ENCODE measurements around the gene AP2A2.

The AP2A2 gene

GRCh38 chr11:1017269-1018005 lies 91.8 kb downstream of the AP2A2 start:
- no peak for DNase-seq

GRCh38 chr11:1018091-1018490 lies 92.4 kb downstream of the AP2A2 start:
- no peak for DNase-seq

DNA sequence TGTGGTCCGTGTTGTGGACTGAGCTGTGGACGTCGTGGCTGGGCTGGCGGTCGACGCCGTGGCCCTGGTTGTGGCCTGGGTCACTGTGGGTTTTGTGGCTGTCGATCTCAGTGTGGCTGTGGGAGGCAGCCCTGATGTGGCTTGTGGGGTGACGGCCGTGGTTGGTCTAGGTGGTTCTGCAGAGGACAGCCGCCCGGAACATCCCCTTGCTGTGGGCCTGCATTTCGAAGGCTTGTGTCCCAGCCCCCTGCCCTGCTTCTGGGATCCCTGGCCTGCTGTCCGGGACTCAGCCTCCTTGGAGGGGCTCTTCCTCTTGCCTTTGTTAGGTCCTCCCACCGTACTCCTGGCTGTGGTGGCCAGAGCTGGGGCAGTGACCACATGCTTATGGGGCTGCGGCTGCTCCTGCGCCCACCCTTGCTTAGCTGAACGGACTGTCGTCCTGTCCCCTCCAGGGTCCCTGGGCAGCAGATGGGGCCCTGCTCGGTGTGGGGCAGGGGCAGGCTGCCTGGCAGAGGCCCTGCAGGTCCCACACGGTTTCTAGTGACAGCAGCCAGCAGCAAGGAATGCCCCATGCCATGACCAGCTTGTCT lies 93.7 kb downstream of the AP2A2 start:
- DNase-seq = no peak

- no peak for DNase-seq
Measured at GRCh38 chr11:1020211-1020905, 94.7 kb downstream of the AP2A2 start.

GRCh38 chr11:1022411-1022810 lies 96.7 kb downstream of the AP2A2 start:
- DNase-seq = no peak

GRCh38 chr11:1022908-1023810 lies 97.5 kb downstream of the AP2A2 start:
- DNase-seq = no peak

DNA sequence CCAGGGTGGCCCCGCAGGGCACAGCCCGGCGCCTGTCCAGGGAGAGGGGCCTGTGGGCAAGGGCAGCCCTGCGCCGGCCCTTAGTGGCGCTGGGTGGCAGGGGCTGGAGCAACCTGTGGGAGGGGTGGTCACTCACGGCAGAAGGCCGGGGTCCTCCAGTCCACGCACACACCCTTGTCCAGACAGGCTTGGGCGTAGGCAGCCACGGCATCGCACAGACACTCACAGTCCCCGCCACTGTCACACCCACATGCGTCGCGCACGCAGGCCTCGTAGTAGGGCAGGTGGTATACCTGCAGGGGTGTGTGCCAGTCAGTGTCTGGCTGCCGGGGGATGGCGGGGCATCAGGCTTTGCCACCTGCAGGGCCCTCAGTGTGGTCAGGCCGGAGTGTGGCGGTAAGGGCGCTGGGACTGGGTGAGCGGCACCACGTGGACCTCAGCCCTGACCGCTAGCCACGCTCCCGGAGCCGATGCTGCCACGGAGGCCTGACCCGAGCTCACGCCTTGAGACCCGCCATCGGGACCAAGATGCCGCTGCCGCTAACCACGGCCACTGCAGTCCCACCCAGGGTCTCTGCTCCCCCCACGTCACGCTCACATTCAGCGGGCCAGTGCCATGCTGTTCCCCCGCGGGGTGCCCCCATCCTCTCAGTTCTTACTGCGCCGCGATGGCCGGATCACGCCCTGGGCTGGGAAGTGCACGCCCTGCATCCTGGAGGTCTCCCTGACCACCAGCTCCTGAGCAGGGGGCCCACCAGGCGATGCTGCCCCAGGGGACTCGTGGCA lies 98.3 kb downstream of the AP2A2 start:
- DNase-seq = no peak

DNA sequence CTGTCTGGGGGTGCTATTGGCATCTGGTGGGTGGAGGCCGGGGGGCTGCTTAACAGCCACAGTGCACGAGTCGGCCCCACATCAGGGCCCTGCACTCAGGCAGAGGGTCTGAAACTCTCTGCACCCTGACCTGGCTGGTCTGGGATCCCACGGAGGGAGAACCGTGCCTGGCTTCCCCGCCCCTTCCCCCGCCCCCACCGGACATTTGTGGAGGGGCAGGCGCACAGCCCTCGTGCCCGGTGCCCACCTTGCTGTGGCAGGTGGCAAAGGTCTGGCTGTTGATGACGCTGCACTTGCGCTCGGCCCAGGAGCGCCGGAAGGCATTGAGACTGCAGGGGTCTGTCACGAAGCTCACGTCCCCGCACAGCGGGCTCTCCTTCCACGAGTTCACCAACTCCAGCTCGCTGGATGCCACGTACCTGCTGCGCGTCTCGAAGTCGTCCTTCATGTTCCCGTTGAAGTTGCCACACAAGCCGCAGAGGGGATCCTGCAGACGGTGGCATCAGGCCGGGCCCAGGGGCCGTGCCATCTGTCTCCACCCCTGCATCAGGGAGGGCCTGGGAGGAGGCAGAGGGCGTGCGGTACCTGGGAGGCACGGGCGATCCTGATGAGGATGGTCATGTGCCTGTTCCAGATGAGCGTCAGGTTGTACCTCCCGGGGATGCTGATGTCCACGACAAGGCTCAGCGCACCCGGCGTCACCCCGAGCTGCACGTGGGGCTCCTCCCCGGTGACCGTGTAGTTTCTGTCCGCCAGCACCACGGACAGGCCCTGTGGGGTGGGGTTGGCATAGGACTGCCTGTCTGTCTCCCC lies 99.1 kb downstream of the AP2A2 start:
- DNase-seq = no peak

DNA sequence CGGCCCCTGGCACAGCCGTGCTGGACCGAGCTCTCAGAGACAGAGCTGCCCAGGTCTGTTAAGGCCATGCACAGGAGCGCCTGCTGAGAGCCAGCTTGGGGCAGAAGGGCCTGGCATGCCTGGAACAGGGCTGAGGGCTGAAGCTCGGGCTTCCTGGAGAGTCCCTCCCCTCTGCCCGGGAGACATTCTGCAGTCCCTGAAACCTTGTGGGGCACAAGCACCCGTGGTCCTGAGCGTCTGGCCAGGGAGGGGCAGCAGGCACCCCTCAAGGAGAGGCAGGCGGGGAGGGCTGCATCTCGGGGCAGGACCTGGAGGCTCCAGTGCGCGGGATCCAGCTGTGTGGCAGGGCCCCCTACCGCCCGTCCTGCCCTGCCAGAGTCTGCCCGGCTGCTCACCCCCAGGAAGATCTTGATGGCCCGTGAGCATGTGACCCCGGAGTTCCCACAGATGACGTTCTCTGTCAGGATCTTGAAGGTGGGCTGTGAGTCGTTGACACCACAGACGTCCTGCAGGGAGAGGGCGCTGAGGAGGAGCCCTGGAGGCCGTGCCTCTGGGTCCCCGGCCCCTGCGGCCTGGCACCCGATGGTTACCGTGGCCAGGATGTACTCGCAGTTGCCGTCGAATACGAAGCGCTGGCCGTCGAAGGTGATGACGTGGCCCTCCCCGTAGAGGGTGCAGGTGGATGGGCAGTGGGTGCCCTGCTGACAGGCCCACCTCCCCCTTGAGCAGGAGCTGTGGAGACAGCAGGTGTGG lies 99.9 kb downstream of the AP2A2 start:
- DNase-seq = no peak

DNA sequence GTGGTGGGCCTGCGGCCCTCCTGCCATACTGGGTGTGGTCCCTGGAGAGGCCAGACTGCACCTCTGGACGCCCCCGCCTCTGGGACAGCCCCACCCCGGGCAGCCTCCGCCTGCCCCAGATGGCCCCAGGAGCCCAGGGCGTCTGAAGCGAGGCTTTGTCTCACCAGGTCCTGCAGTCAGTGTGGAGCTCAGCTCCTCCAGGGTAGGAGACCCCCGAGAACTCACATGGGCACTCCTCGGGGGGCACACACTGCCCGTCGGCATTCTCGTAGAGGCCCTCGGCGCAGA lies 100.4 kb downstream of the AP2A2 start:
- no peak for DNase-seq

DNA sequence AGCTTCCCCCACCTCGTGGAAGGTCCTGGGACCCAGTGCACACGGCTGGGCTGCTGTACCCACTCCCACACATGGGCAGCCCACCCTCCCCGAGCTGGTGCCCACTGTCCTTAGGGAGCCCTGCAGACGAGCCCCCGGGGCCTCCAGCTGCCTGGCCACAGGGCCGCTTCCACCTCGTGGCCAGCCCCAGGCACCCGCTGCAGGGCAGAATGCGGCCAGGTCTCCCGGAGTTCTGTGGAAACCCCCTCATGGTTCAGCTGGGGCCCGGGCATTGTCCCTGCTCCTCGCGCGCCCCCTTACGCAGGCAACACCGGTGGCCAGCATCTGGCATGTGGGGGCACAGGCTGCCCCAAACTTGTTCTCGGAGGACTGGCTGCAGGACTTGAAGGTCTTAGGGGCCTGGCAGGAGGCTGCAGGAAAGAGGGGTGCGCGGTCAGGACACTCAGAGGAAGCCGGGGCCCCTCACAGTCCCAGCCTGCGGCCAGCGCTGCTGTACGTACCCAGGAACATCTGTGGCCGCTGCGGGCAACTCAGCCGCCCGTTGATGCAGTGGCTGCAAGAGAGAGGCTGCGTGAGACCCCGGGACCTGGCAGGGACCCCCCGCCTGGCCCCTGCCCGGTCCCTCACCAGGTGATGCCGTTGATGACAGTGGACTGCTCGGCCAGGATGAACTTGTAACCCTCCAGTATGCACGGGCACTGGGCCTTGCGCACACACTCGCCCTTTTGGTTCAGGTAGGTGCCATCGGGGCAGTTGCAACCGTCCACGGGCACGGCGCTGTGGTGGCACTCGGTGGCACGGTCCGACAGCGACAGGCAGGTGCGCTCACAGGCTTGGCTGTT lies 101.2 kb downstream of the AP2A2 start:
- no peak for DNase-seq

- no peak for DNase-seq
Measured at GRCh38 chr11:1027483-1028290, 102.0 kb downstream of the AP2A2 start.

DNA sequence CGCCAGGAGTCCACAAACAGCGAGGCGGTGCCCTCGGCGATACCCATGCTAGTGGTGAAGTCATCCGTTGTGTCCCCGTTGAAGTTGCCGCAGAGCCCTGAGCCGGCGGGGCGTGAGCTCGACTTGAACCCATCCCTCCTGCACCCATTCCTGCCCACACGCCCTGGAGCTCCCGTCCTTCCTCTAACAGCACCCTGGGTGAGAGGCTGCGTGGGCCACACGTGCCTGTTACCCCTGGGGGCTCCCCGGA lies 102.5 kb downstream of the AP2A2 start:
- DNase-seq = no peak

DNA sequence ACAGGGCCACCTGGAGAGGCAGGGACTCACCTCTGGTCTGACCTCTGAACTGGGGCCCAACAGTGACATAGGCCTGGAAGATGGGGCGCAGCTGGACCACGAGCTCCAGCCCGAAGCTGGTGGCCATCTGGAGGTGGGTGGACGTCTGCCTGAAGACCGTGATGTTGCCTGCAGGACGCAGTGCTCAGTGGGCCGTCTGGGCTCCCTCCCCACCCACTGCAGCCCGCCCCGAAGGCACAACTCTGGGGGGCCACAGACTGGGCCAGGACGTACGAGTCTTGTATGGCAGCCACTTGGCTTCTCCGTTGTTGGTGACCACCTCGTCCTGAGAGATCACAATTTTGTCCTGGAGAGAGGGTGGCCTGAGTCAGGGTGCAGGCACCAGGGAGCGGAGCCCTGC lies 102.9 kb downstream of the AP2A2 start:
- no peak for DNase-seq

DNA sequence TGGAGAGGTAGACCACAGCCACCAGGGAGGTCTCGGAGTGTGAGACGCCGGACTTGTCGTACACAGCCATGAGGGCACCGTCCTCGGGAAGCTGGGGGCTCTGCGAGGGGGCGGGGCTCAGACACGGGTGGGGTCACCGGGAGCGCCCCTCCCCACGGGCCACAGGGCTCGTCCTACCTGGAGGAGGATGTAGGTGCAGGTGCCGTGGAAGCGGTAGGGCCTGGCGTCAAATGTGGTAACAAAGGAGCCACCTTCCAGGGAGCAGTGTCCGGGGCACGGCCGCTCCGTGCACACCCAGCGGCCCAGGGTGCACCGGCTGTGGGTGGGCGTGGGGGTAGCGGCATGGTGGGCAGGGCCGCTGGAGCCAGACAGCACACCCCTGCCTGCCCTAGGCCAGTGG lies 103.4 kb downstream of the AP2A2 start:
- no peak for DNase-seq

GRCh38 chr11:1029654-1030053 lies 104.0 kb downstream of the AP2A2 start:
- no peak for DNase-seq

DNA sequence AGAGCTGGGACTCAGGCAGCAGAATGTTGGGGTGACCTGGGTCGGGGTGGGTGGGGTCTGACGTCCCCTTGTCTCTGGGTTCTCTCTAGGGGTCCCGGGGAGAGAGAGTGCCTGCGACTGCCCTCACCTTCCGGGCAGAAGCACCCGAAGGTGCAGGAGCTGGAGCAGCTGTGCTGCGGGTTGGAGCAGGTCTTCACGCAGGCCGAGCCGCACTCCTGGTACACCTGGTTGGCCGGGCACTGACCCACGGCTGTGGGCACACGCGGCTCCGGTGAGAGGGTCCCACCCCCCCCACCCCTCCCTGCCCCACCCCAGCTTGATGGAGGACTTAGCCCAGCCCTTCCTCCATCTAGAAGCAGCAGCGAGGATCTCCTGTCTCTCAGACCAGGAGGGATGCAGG lies 104.4 kb downstream of the AP2A2 start:
- no peak for DNase-seq

- no peak for DNase-seq
Measured at GRCh38 chr11:1030556-1030955, 104.9 kb downstream of the AP2A2 start.

GRCh38 chr11:1031121-1031899 lies 105.6 kb downstream of the AP2A2 start:
- no peak for DNase-seq
